Measurements from ENCODE around the gene CAB39L.

DNA sequence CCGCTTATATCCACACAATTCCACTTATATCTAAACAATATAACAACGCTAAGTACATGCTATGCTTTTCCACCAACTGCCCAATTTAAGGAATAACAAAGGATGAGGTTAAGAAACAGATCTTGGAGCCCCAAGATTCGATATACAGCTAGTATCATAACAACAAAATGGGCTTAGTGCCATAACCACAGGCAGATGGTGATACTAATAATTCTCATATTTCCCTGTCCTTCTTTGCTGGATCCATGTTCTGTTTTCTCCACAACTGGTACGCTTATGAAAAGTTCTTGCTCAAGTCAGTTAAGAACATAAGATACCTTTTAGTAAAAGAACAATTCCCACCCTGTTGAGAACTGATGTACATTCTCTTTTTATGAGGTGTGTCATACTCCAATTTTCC is 33.9 kb downstream of the CAB39L start:
- TF ChIP-seq, protein P1, sequence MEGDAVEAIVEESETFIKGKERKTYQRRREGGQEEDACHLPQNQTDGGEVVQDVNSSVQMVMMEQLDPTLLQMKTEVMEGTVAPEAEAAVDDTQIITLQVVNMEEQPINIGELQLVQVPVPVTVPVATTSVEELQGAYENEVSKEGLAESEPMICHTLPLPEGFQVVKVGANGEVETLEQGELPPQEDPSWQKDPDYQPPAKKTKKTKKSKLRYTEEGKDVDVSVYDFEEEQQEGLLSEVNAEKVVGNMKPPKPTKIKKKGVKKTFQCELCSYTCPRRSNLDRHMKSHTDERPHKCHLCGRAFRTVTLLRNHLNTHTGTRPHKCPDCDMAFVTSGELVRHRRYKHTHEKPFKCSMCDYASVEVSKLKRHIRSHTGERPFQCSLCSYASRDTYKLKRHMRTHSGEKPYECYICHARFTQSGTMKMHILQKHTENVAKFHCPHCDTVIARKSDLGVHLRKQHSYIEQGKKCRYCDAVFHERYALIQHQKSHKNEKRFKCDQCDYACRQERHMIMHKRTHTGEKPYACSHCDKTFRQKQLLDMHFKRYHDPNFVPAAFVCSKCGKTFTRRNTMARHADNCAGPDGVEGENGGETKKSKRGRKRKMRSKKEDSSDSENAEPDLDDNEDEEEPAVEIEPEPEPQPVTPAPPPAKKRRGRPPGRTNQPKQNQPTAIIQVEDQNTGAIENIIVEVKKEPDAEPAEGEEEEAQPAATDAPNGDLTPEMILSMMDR (IDR thresholded peaks at IDR 0.05): no peak
- no peak for TF ChIP-seq POLR2A (IDR thresholded peaks at IDR 0.05)
